Esophagus squamous epithelium (tissue), 5 donors: Measurements from ENCODE around the gene TSC1. TPM values are rescaled to one million over a fixed set of nuclear protein-coding genes. Genes with fewer than 3 reads are reported as not detected.

ENCODE experiments used
- DNase-seq: peaks from one replicate; lab custom pipeline; 2025; lab: John Stamatoyannopoulos, UW
- H3K27ac ChIP-seq, 4 donors: fragments of 200-600 bp; sonication (generic); one replicate each; pipeline ENCODE4 v1.5.1; 2016 to 2019; ENCODE audit warnings: mild to moderate bottlenecking in 1 of 4
- H3K27me3 ChIP-seq, 4 donors: fragments of 200-600 bp; sonication (generic); 1 replicate in 3 of 4; 2 replicates in 1 of 4; pipeline versions ENCODE4 v1.5.1 to v1.6.0; 2017 to 2021; ENCODE audit warnings: antibody characterized with exemption in 1 of 4
- H3K36me3 ChIP-seq, 3 donors: fragments of 200-600 bp; sonication (generic); one replicate each; pipeline ENCODE4 v1.5.1; 2016 to 2019
- H3K4me1 ChIP-seq, 3 donors: fragments of 200-600 bp; sonication (generic); one replicate each; pipeline ENCODE4 v1.5.1; 2017 to 2019
- H3K4me3 ChIP-seq, 4 donors: fragments of 200-600 bp; sonication (generic); 1 replicate in 3 of 4; 2 replicates in 1 of 4; pipeline ENCODE4 v1.5.1; 2016 to 2019; ENCODE audit warnings: mild to moderate bottlenecking in 2 of 4, moderate library complexity in 1 of 4
- H3K9me3 ChIP-seq, 3 donors: fragments of 200-600 bp; sonication (generic); one replicate each; pipeline ENCODE4 v1.5.1; 2016 to 2019
- CTCF ChIP-seq, 6 experiments: fragments of 450-650 bp in 4 of 6; fragments of 200-600 bp in 2 of 6; sonication (generic) in 2 of 6; IDR thresholded peaks; one replicate each; pipeline ENCODE4 v1.5.1; 2016 to 2019; ENCODE audit warnings: antibody characterized with exemption in 6 of 6, mild to moderate bottlenecking in 4 of 6, moderate library complexity in 4 of 6
- POLR2A ChIP-seq, 4 donors: fragments of 450-650 bp; IDR thresholded peaks; one replicate each; pipeline ENCODE4 v1.6.1; 2017; ENCODE audit warnings: antibody characterized with exemption in 4 of 4, mild to moderate bottlenecking in 4 of 4, moderate library complexity in 3 of 4
- whole genome bisulfite sequencing, 2 donors: methylation state at CpG; one replicate each; pipeline ENCODE4 v1.1.5; 2018; 5-methylcytosine and 5-hydroxymethylcytosine counted together
- intact Hi-C: fragments of 100-400 bp; cut with DNase I; formaldehyde crosslinking; loops from one replicate; pipeline ENCODE4 v1.15.0; 2022
- total RNA-seq, 4 donors: library from RNA; depleted of rRNA; stranded (reverse); fragments of >200 nt; gene quantifications; one replicate each; pipeline ENCODE4 v1.1.0, GENCODE V29; 2016
- donor health status: DM: yes; HTN: yes; CAD: no.

Gene TSC1
- total RNA-seq, 4 donors from 2014 or later: 18.8 to 38.7 (median 25.7) TPM

GRCh38 chr9:132989414-132989996 lies 45.1 kb upstream of the TSC1 start:
- 80 to 93% methylated on average over 5 to 12 of the region's 23 CpGs for WGBS, 2 donors
- Histone ChIP-seq H3K9me3 (no peaks in the 10 kb centered on the region), H3K4me1 (peaks cover 7 to 32% (median 13%) of the 10 kb centered on the region in 3 donors), H3K27ac (no peak overlapping the region), H3K4me3 (no peak overlapping the region), H3K27me3 (peaks cover 0 to 67% (median 0%) of the 10 kb centered on the region in 4 donors), H3K36me3 (no peaks in the 10 kb centered on the region)
- no peak for TF ChIP-seq CTCF (IDR thresholded peaks at IDR 0.05)
- no peak for TF ChIP-seq POLR2A (IDR thresholded peaks at IDR 0.05)
- no peak for DNase-seq
- intact Hi-C loops: no loop called here

GRCh38 chr9:132989014-132989310 lies 44.5 kb upstream of the TSC1 start:
- H3K4me3 ChIP-seq: no peak overlapping the region
- no peaks in the 10 kb centered on the region for H3K36me3 ChIP-seq
- intact Hi-C loops: no loop called here
- H3K9me3 ChIP-seq: no peaks in the 10 kb centered on the region
- WGBS, 2 donors: 82 to 88% methylated on average over 8 to 11 of the region's 13 CpGs
- H3K27me3 ChIP-seq: peaks cover 0 to 67% (median 0%) of the 10 kb centered on the region in 4 donors
- no peak for DNase-seq
- peaks cover 2 to 26% (median 7%) of the 10 kb centered on the region in 3 donors for H3K4me1 ChIP-seq
- TF ChIP-seq POLR2A (IDR thresholded peaks at IDR 0.05) (no peak), CTCF (IDR thresholded peaks at IDR 0.05) (no peak)
- H3K27ac ChIP-seq: no peak overlapping the region

GRCh38 chr9:132988244-132989013 lies 44.0 kb upstream of the TSC1 start:
- Histone ChIP-seq H3K27ac (no peak overlapping the region), H3K27me3 (peaks cover 0 to 66% (median 0%) of the 10 kb centered on the region in 4 donors)

GRCh38 chr9:132986640-132987620 lies 42.5 kb upstream of the TSC1 start:
- peaks cover 0 to 61% (median 0%) of the 10 kb centered on the region in 4 donors for H3K27me3 ChIP-seq
- no peak for DNase-seq
- no peaks in the 10 kb centered on the region for H3K36me3 ChIP-seq
- intact Hi-C loops: no loop called here
- H3K4me1 ChIP-seq: peaks cover 0 to 10% (median 0%) of the 10 kb centered on the region in 3 donors
- TF ChIP-seq CTCF (IDR thresholded peaks at IDR 0.05) (no peak), POLR2A (IDR thresholded peaks at IDR 0.05) (no peak)
- no peaks in the 10 kb centered on the region for H3K9me3 ChIP-seq
- WGBS, 2 donors: 30 to 36% methylated on average over 5 to 11 of the region's 26 CpGs
- H3K27ac ChIP-seq: no peak overlapping the region
- no peak overlapping the region for H3K4me3 ChIP-seq

More at GRCh38 chr9:132988244-132989013, 44.0 kb upstream of the TSC1 start:
- no peak for DNase-seq
- Histone ChIP-seq H3K9me3 (no peaks in the 10 kb centered on the region), H3K4me1 (peaks cover 0 to 21% (median 5%) of the 10 kb centered on the region in 3 donors), H3K4me3 (no peak overlapping the region), H3K36me3 (no peaks in the 10 kb centered on the region)
- TF ChIP-seq POLR2A (IDR thresholded peaks at IDR 0.05) (no peak), CTCF (IDR thresholded peaks at IDR 0.05) (no peak)
- 73 to 92% methylated on average over 6 to 12 of the region's 14 CpGs for WGBS, 2 donors
- intact Hi-C loops: no loop called here
